GM21447 (cell line): ENCODE data around the gene GLRX.
A peak's percentile ranks its signal among the peaks of the same experiment; 100 is the strongest.
"Not testable (repeated sequence)": the region's sequence is repeated elsewhere in the genome, so short reads cannot be mapped to it uniquely, and the experiment has no call there.

Experiments
- ATAC-seq: cut with Tn5 transposase; IDR thresholded peaks from one replicate; pipeline ENCODE4 v1.9.1; 2021; ENCODE audit not compliant: unreplicated experiment

GLRX gene

GRCh38 chr5:95853490-95853889 is 31.0 kb upstream of the GLRX start:
- no peak for ATAC-seq

GRCh38 chr5:95852567-95852966 is 30.0 kb upstream of the GLRX start:
- no peak for ATAC-seq

GRCh38 chr5:95851141-95851540 is 28.6 kb upstream of the GLRX start:
- not testable (repeated sequence) for ATAC-seq

GRCh38 chr5:95850391-95850894 is 27.9 kb upstream of the GLRX start:
- ATAC-seq = no peak

GRCh38 chr5:95848701-95849100 is 26.2 kb upstream of the GLRX start:
- ATAC-seq = no peak

GRCh38 chr5:95847261-95847592 is 24.7 kb upstream of the GLRX start:
- no peak for ATAC-seq

- peak; percentile 52 for ATAC-seq
Measured at GRCh38 chr5:95846554-95847260, 24.2 kb upstream of the GLRX start.

- ATAC-seq = no peak
Measured at GRCh38 chr5:95845391-95845790, 22.9 kb upstream of the GLRX start.

GRCh38 chr5:95843733-95844223 is 21.3 kb upstream of the GLRX start:
- ATAC-seq = no peak

- peak; percentile 93 for ATAC-seq
Measured at GRCh38 chr5:95842854-95843544, 20.5 kb upstream of the GLRX start.

GRCh38 chr5:95841914-95842812 is 19.6 kb upstream of the GLRX start:
- ATAC-seq = no peak

- no peak for ATAC-seq
Measured at GRCh38 chr5:95840956-95841705, 18.6 kb upstream of the GLRX start.

GRCh38 chr5:95839658-95840057 is 17.1 kb upstream of the GLRX start:
- no peak for ATAC-seq

GRCh38 chr5:95838556-95838955 is 16.0 kb upstream of the GLRX start:
- ATAC-seq = no peak

GRCh38 chr5:95838001-95838520 is 15.5 kb upstream of the GLRX start:
- ATAC-seq = no peak

GRCh38 chr5:95837492-95837891 is 15.0 kb upstream of the GLRX start:
- no peak for ATAC-seq

GRCh38 chr5:95836971-95837370 is 14.4 kb upstream of the GLRX start:
- not testable (repeated sequence) for ATAC-seq

GRCh38 chr5:95836544-95836943 is 14.0 kb upstream of the GLRX start:
- ATAC-seq = peak; percentile 24

GRCh38 chr5:95835682-95836385 is 13.3 kb upstream of the GLRX start:
- ATAC-seq = no peak

- no peak for ATAC-seq
Measured at GRCh38 chr5:95832664-95833063, 10.1 kb upstream of the GLRX start.
